ENCODE measurements around the gene INAVA. TPM values are rescaled to one million over a fixed set of nuclear protein-coding genes. Genes with fewer than 3 reads are reported as not detected.
A peak's percentile ranks its signal among the peaks of the same experiment; 100 is the strongest.

The INAVA gene
- total RNA-seq, 2 donors from 2014 or later = 0.25 to 0.39 TPM

DNA sequence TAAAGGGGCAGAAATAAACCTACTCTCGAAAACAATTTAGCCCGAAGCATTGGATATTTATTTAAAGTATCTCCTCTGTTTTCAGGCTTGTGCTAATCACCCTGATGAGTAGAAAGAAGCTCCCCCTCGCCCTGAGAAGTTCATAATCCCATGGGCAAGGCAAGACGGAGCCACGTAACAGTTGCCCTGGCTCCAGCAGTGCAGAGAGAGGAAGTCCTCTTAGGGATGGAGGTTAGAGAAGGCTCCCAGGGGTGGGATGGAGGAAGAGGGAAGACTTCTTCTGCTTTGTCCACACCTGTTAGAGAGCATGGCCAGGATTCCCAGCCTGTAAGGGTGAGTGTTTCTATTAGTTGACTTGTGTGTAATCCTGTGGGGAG, 25.3 kb upstream of the INAVA start:
- ATAC-seq (no peak), DNase-seq (no peak)
- Mint-ChIP-seq H3K4me3 (peak overlapping the region; percentile 85), H3K27me3 (peaks cover 2% of the 10 kb centered on the region), H3K4me1 (peaks cover 54% of the 10 kb centered on the region), H3K36me3 (ENCODE audit: low read depth) (peaks cover under 1% of the 10 kb centered on the region), H3K27ac (peak overlapping the region; percentile 91)
- no peaks in the 10 kb centered on the region for H3K9me3 ChIP-seq (ENCODE audit: control insufficient read depth, low read length, poor library complexity, severe bottlenecking)

DNA sequence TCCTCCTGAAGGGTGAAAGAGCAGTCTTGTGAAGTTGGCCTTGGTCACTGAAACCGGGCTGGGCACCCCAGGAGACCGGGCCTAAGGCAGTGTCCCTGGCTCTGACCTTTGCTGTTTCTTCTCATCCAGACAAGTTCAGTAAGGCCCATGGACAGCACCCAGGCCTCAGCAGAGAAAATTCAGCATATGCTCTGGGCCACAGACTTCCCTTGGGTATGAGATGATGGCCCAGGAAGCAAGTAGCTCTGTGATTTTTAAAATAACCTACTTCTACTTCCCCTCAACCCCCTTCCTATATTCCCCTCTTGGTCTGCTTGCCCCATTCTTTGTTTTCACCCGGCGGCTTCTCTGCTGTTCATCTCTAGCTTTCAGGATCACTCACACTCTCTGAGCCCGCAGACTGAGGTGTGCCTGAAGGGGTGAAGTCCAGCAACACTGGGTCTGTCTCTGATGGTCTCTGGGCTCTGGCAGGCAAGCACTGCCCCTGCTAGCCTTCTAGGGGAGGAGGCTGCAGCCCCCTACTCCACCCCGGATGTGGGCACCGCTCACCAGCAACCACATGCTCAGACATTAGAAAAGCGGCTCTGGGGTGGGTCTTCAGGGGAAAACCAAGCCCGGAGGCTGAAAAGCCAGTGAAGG, 24.8 kb upstream of the INAVA start:
- DNase-seq = peak in 1 of 3 donors; percentile 28

DNA sequence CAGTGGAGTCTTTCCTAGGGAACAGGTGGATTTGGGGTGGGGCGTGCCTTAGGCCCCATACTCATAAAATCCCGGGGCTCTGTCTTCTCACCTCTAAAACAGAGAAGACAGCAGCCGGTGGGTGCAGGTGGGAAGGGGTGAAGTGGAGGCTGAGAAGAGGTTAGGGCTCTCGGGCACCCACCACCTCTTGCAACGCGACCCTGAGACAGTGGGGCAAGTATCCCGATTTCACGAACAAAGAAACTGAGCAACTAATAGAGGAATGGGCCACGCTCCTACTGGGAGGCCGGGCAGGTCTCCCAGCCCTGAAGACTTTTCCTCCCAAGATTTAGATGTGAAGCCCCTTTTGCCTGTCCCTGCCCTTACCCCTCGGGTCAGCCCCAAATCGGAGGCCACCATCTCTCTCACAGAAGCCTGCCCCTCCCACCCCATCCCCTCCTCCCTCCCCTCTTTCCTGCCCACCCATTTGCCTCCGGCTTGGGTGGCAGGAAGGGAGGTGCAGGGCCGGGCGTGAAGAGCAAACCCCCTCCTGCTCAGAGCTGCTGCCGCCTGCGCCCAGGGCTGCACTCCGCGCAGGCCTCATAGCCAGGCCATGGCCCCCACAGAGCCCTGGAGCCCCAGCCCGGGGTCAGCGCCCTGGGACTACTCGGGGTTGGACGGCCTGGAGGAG, 22.1 kb upstream of the INAVA start, which contains the start of gene GPR25:
GPR25 (plus strand) TSS at position 536 of the 670 bp plus-strand sequence; CDS start at position 593, 57 bp downstream.
- peaks cover 57% of the 10 kb centered on the region for H3K4me1 Mint-ChIP-seq
- peak within 1 kb of the TSS; percentile 91 for H3K27ac Mint-ChIP-seq

More for the DNA sequence above, 24.8 kb upstream of the INAVA start:
- Mint-ChIP-seq H3K4me3 (peak overlapping the region; percentile 85), H3K4me1 (peaks cover 57% of the 10 kb centered on the region), H3K27me3 (peaks cover 7% of the 10 kb centered on the region), H3K36me3 (ENCODE audit: low read depth) (peaks cover 5% of the 10 kb centered on the region), H3K27ac (peak overlapping the region; percentile 91)
- H3K9me3 ChIP-seq (ENCODE audit: control insufficient read depth, low read length, poor library complexity, severe bottlenecking) = no peaks in the 10 kb centered on the region
- ATAC-seq = peak; percentile 67

GRCh38 chr1:200873116-200873670, 21.5 kb upstream of the INAVA start:
- ATAC-seq (no peak), DNase-seq (no peak)
- Mint-ChIP-seq H3K27me3 (peaks cover 7% of the 10 kb centered on the region), H3K4me1 (peaks cover 60% of the 10 kb centered on the region), H3K36me3 (ENCODE audit: low read depth) (peaks cover 5% of the 10 kb centered on the region), H3K27ac (no peak overlapping the region), H3K4me3 (peak overlapping the region; percentile 89)
- no peaks in the 10 kb centered on the region for H3K9me3 ChIP-seq (ENCODE audit: control insufficient read depth, low read length, poor library complexity, severe bottlenecking)

More for the DNA sequence above, 22.1 kb upstream of the INAVA start, which contains the start of gene GPR25:
- no peak for DNase-seq
- Mint-ChIP-seq H3K36me3 (ENCODE audit: low read depth) (peaks cover 5% of the 10 kb centered on the region), H3K4me3 (peak within 1 kb of the TSS; percentile 89), H3K27me3 (peaks cover 7% of the 10 kb centered on the region)
- H3K9me3 ChIP-seq (ENCODE audit: control insufficient read depth, low read length, poor library complexity, severe bottlenecking) = no peaks in the 10 kb centered on the region
- ATAC-seq = no peak

DNA sequence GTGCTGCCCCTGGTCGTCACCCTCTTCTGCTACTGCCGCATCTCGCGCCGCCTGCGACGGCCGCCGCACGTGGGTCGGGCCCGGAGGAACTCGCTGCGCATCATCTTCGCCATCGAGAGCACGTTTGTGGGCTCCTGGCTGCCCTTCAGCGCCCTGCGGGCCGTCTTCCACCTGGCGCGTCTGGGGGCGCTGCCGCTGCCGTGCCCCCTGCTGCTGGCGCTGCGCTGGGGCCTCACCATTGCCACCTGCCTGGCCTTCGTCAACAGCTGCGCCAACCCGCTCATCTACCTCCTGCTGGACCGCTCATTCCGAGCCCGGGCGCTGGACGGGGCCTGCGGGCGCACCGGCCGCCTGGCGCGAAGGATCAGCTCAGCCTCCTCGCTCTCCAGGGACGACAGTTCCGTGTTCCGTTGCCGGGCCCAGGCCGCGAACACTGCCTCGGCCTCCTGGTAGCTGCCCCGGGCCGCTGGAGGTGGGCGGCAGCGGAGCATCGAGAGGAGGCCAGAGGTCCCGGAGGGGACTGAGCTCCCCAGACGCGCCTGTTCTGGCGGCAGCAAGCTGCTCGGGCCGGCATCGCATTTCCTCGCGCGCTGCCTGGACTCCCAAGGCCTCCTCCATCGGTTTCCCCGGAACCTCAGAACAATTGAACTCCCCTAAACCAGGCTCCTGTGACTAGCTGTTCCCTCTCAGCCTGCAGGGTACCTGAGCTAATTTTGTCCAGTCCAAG, 20.9 kb upstream of the INAVA start:
- H3K4me1 Mint-ChIP-seq = peaks cover 64% of the 10 kb centered on the region
- peak overlapping the region; percentile 89 for H3K4me3 Mint-ChIP-seq
- H3K9me3 ChIP-seq (ENCODE audit: control insufficient read depth, low read length, poor library complexity, severe bottlenecking) = no peaks in the 10 kb centered on the region
- no peak for ATAC-seq
- H3K27ac Mint-ChIP-seq = peak overlapping the region; percentile 87
- H3K36me3 Mint-ChIP-seq (ENCODE audit: low read depth) = peaks cover 5% of the 10 kb centered on the region
- no peak for DNase-seq
- peaks cover 7% of the 10 kb centered on the region for H3K27me3 Mint-ChIP-seq

GRCh38 chr1:200874694-200875093, 20.0 kb upstream of the INAVA start:
- ATAC-seq = no peak
- H3K4me1 Mint-ChIP-seq = peaks cover 60% of the 10 kb centered on the region
- no peaks in the 10 kb centered on the region for H3K9me3 ChIP-seq (ENCODE audit: control insufficient read depth, low read length, poor library complexity, severe bottlenecking)
- H3K27ac Mint-ChIP-seq = peak overlapping the region; percentile 87
- H3K27me3 Mint-ChIP-seq = peaks cover 7% of the 10 kb centered on the region
- peak overlapping the region; percentile 89 for H3K4me3 Mint-ChIP-seq
- H3K36me3 Mint-ChIP-seq (ENCODE audit: low read depth) = peaks cover 5% of the 10 kb centered on the region
- no peak for DNase-seq

GRCh38 chr1:200875416-200875815, 19.3 kb upstream of the INAVA start:
- peaks cover 5% of the 10 kb centered on the region for H3K36me3 Mint-ChIP-seq (ENCODE audit: low read depth)
- ATAC-seq = no peak
- peaks cover 62% of the 10 kb centered on the region for H3K4me1 Mint-ChIP-seq
- no peaks in the 10 kb centered on the region for H3K9me3 ChIP-seq (ENCODE audit: control insufficient read depth, low read length, poor library complexity, severe bottlenecking)
- no peak for DNase-seq
- H3K4me3 Mint-ChIP-seq = peak overlapping the region; percentile 89
- peaks cover 7% of the 10 kb centered on the region for H3K27me3 Mint-ChIP-seq
- H3K27ac Mint-ChIP-seq = peak overlapping the region; percentile 95

DNA sequence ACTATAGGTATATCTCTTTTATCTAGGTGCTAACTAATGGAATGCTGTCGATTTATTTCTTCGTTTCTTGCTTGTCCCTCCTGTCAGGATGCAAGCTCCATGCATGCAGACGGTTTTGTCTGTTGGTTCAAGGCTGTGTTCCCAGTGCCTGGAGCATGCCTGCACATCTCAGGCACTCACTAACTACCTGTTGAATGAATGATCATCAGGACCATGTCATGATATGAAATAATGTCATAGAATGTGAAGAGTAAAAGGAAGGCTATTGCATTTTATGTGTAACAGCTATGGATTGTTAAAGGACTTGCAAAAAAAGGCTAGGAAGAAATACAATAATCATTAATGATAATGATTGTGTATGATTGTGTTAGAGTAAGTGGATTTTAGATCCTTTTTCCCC, 17.7 kb upstream of the INAVA start:
- Mint-ChIP-seq H3K27me3 (peaks cover 7% of the 10 kb centered on the region), H3K4me1 (peaks cover 56% of the 10 kb centered on the region), H3K27ac (peak overlapping the region; percentile 95), H3K36me3 (ENCODE audit: low read depth) (peaks cover 5% of the 10 kb centered on the region), H3K4me3 (peak overlapping the region; percentile 82)
- no peaks in the 10 kb centered on the region for H3K9me3 ChIP-seq (ENCODE audit: control insufficient read depth, low read length, poor library complexity, severe bottlenecking)
- no peak for DNase-seq
- ATAC-seq = no peak

GRCh38 chr1:200877839-200878551, 16.7 kb upstream of the INAVA start:
- no peaks in the 10 kb centered on the region for H3K9me3 ChIP-seq (ENCODE audit: control insufficient read depth, low read length, poor library complexity, severe bottlenecking)
- peak in 2 of 3 donors; percentile 22 to 52 for DNase-seq
- peak overlapping the region; percentile 82 for H3K4me3 Mint-ChIP-seq
- peaks cover 7% of the 10 kb centered on the region for H3K27me3 Mint-ChIP-seq
- ATAC-seq = peak; percentile 83
- peaks cover 5% of the 10 kb centered on the region for H3K36me3 Mint-ChIP-seq (ENCODE audit: low read depth)
- H3K4me1 Mint-ChIP-seq = peaks cover 53% of the 10 kb centered on the region
- peak overlapping the region; percentile 95 for H3K27ac Mint-ChIP-seq

GRCh38 chr1:200880212-200880611, 14.5 kb upstream of the INAVA start:
- Mint-ChIP-seq H3K27ac (peak overlapping the region; percentile 92), H3K4me3 (no peak overlapping the region), H3K36me3 (ENCODE audit: low read depth) (no peaks in the 10 kb centered on the region), H3K27me3 (no peaks in the 10 kb centered on the region), H3K4me1 (peaks cover 48% of the 10 kb centered on the region)
- no peaks in the 10 kb centered on the region for H3K9me3 ChIP-seq (ENCODE audit: control insufficient read depth, low read length, poor library complexity, severe bottlenecking)
- ATAC-seq (no peak), DNase-seq (no peak)

GRCh38 chr1:200883118-200883517, 11.6 kb upstream of the INAVA start:
- peak overlapping the region; percentile 92 for H3K27ac Mint-ChIP-seq
- H3K9me3 ChIP-seq (ENCODE audit: control insufficient read depth, low read length, poor library complexity, severe bottlenecking) = no peaks in the 10 kb centered on the region
- DNase-seq (no peak), ATAC-seq (no peak)
- peaks cover 44% of the 10 kb centered on the region for H3K4me1 Mint-ChIP-seq
- no peaks in the 10 kb centered on the region for H3K27me3 Mint-ChIP-seq
- no peaks in the 10 kb centered on the region for H3K36me3 Mint-ChIP-seq (ENCODE audit: low read depth)
- peak overlapping the region; percentile 79 for H3K4me3 Mint-ChIP-seq

GRCh38 chr1:200885623-200886402, 8.9 kb upstream of the INAVA start:
- no peak for ATAC-seq
- no peaks in the 10 kb centered on the region for H3K27me3 Mint-ChIP-seq
- H3K4me3 Mint-ChIP-seq = peak overlapping the region; percentile 28
- H3K9me3 ChIP-seq (ENCODE audit: control insufficient read depth, low read length, poor library complexity, severe bottlenecking) = no peaks in the 10 kb centered on the region
- DNase-seq = no peak
- peak overlapping the region; percentile 92 for H3K27ac Mint-ChIP-seq
- H3K4me1 Mint-ChIP-seq = peaks cover 50% of the 10 kb centered on the region
- no peaks in the 10 kb centered on the region for H3K36me3 Mint-ChIP-seq (ENCODE audit: low read depth)
